ENCODE results near the gene SDHB.

The SDHB gene

DNA sequence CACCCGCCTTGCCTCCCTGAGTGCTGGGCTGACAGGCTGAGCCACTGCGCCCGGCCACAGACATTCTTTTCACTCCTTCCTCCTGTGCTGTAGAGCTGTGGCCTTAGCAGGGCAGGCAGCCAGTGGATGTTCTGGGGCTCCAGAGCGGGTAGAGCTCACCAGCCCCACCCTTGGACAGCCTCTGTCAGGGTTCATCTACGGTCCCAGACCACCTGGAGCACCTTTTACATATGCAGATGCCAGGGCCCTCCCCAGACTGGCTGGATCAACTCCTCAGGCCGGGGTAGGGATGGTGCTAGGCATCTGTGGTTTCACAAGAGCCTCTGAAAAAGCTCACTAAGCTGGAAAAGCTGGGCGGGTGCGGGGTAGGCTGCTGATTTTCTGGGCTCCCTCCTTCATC is 46.7 kb downstream of the SDHB start:
- H3K4me3 ChIP-seq (ENCODE audit: low read length in 2 of 2): no peak overlapping the region
- H3K9ac ChIP-seq (ENCODE audit: low read depth in 1 of 2, low read length in 2 of 2): no peak overlapping the region
- no peak overlapping the region for H3K27ac ChIP-seq (ENCODE audit: low read depth in 2 of 2, low read length in 2 of 2)
- H3K9me3 ChIP-seq (ENCODE audit: control insufficient read depth in 2 of 2, low read length in 2 of 2): no peaks in the 10 kb centered on the region
- H3K4me1 ChIP-seq (ENCODE audit: control insufficient read depth in 2 of 2, insufficient read depth in 2 of 2, low read length in 2 of 2): peaks cover 16 to 17% of the 10 kb centered on the region in 2 donors
- no peaks in the 10 kb centered on the region for H3K27me3 ChIP-seq (ENCODE audit: control insufficient read depth in 2 of 2, insufficient read depth in 2 of 2, low read length in 2 of 2)
- peaks cover 16 to 21% of the 10 kb centered on the region in 2 donors for H3K36me3 ChIP-seq (ENCODE audit: control insufficient read depth in 2 of 2, insufficient read depth in 2 of 2, low read length in 2 of 2)

DNA sequence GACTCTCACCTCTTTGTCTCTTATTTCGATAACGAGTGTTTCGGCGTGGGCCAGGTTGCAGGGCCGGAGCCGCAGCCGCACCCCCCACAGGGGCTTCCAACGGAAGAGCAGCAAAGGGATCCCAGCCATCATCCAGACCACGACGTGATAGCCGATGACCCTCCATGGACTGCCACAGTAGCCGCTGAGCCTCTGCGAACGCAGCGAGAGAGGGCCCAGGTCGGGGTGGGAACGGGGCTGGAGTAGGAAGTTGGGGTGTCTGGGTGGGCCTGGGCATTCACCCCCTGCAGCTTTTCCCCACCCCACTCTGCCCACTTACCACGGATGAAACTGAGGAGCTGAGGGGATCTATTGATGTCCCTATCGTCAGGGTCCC is 48.5 kb downstream of the SDHB start:
- H3K4me3 ChIP-seq (ENCODE audit: low read length in 2 of 2): no peak overlapping the region
- H3K4me1 ChIP-seq (ENCODE audit: control insufficient read depth in 2 of 2, insufficient read depth in 2 of 2, low read length in 2 of 2): peaks cover 6% of the 10 kb centered on the region in 2 donors
- H3K36me3 ChIP-seq (ENCODE audit: control insufficient read depth in 2 of 2, insufficient read depth in 2 of 2, low read length in 2 of 2): peaks cover 23 to 28% of the 10 kb centered on the region in 2 donors
- H3K9ac ChIP-seq (ENCODE audit: low read depth in 1 of 2, low read length in 2 of 2): no peak overlapping the region
- no peaks in the 10 kb centered on the region for H3K9me3 ChIP-seq (ENCODE audit: control insufficient read depth in 2 of 2, low read length in 2 of 2)
- no peak overlapping the region for H3K27ac ChIP-seq (ENCODE audit: low read depth in 2 of 2, low read length in 2 of 2)
- no peaks in the 10 kb centered on the region for H3K27me3 ChIP-seq (ENCODE audit: control insufficient read depth in 2 of 2, insufficient read depth in 2 of 2, low read length in 2 of 2)

DNA sequence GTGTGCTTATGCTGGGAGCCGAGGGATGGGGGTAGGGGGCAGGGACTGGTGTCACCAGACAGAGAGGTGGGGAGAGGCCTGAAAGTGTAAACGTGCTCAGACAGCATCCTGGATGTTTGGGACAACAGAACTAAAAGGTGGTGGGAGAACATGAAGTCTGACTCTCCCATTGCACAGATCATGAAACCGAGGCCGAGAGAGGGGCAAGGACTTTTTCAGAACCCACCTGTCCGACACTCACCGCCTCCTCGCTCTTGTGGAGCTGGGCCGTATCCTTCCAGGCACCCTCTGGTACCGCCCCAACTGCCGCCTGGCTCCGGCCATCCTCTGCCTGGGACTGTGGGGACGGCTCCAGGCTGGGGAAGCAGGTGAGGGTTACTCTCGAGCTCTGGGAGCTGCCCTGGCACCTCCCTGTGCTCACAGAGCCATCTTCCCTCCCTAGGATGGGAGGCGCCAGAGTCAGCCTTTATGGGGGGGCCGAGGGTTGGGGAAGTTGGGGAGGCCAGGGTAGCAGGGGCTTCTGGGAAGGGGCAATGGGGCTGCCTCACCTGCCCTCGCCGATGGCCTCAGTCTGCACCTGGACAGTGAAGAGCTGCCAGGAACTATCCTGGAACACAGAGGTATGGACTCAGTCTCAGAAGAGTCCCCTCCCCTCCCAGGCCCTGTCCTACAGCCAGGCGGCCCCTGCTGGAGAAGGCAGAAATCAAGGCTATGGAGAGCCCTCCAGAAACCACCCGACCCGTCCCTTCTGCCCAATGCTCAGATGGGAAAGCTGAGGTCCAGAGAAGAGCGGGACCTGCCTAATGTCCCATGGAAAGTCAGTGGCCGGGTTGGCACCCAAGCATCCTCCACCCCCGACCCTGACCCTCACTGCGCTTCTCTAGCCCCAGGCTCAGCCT is 49.1 kb downstream of the SDHB start:
- no peak overlapping the region for H3K4me3 ChIP-seq (ENCODE audit: low read length in 2 of 2)
- peaks cover 23 to 28% of the 10 kb centered on the region in 2 donors for H3K36me3 ChIP-seq (ENCODE audit: control insufficient read depth in 2 of 2, insufficient read depth in 2 of 2, low read length in 2 of 2)
- peaks cover 2% of the 10 kb centered on the region in 2 donors for H3K4me1 ChIP-seq (ENCODE audit: control insufficient read depth in 2 of 2, insufficient read depth in 2 of 2, low read length in 2 of 2)
- no peaks in the 10 kb centered on the region for H3K9me3 ChIP-seq (ENCODE audit: control insufficient read depth in 2 of 2, low read length in 2 of 2)
- H3K27ac ChIP-seq (ENCODE audit: low read depth in 2 of 2, low read length in 2 of 2): no peak overlapping the region
- no peak overlapping the region for H3K9ac ChIP-seq (ENCODE audit: low read depth in 1 of 2, low read length in 2 of 2)
- no peaks in the 10 kb centered on the region for H3K27me3 ChIP-seq (ENCODE audit: control insufficient read depth in 2 of 2, insufficient read depth in 2 of 2, low read length in 2 of 2)

DNA sequence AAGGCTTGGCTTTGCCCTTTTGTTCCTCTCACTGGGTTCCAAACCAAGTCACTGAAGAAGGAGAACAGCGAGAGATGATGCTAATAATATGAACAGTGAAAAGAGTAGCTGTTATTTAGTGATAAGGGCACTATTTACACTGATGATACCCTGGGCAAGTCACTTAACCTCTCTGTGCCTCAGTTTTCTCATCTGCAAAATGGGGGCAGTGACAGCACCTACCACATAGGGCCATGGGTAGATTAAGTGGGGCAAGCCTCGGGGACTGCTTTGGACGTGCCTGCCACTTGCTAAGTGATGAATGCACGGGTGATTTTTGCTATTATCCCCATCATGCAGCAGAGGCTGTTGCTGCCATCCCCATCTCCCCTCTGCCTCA is 51.3 kb downstream of the SDHB start:
- peaks cover 27 to 40% of the 10 kb centered on the region in 2 donors for H3K36me3 ChIP-seq (ENCODE audit: control insufficient read depth in 2 of 2, insufficient read depth in 2 of 2, low read length in 2 of 2)
- H3K4me3 ChIP-seq (ENCODE audit: low read length in 2 of 2): no peak overlapping the region
- no peak overlapping the region for H3K27ac ChIP-seq (ENCODE audit: low read depth in 2 of 2, low read length in 2 of 2)
- no peak overlapping the region for H3K9ac ChIP-seq (ENCODE audit: low read depth in 1 of 2, low read length in 2 of 2)
- no peaks in the 10 kb centered on the region for H3K9me3 ChIP-seq (ENCODE audit: control insufficient read depth in 2 of 2, low read length in 2 of 2)
- no peaks in the 10 kb centered on the region for H3K4me1 ChIP-seq (ENCODE audit: control insufficient read depth in 2 of 2, insufficient read depth in 2 of 2, low read length in 2 of 2)
- H3K27me3 ChIP-seq (ENCODE audit: control insufficient read depth in 2 of 2, insufficient read depth in 2 of 2, low read length in 2 of 2): no peaks in the 10 kb centered on the region

DNA sequence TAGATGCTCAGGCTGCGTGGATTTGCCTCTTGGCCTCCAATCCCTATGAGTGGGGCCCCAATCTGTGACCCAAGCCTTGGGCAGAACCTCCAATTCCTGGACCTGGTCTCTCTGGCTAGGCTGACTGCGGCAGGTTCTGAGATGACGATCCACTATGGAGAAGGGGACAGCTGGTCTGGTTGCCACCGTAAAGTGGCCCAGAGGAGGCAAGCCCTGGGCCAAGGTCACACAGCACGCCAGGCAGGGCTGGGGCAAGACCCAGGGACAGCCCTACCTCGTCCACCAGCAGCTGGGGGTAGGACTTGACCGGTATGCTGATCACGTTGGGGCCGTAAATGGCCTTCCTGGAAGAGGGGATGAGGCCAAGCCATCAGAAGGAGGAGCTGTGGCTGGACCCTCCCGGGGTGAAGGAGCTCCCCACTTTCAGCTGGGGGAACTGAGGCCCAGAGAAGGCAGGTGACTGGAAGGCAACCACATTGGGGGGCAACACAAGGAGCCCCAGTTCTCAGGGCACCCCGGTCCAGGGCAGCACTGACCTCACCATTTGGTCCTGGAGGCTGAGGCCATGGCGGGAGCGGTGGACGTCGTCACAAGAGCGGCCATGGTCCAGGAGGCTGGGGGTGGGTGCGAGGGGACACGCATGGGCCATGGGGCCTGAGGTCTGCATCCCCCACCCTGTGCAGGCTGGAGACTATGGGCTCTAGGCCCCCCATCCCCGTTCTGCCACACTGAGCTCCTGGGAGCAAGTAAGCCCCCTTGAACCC is 51.9 kb downstream of the SDHB start:
- Histone ChIP-seq H3K36me3 (ENCODE audit: control insufficient read depth in 2 of 2, insufficient read depth in 2 of 2, low read length in 2 of 2) (peaks cover 27 to 40% of the 10 kb centered on the region in 2 donors), H3K9me3 (ENCODE audit: control insufficient read depth in 2 of 2, low read length in 2 of 2) (no peaks in the 10 kb centered on the region), H3K27ac (ENCODE audit: low read depth in 2 of 2, low read length in 2 of 2) (no peak overlapping the region), H3K4me3 (ENCODE audit: low read length in 2 of 2) (no peak overlapping the region), H3K27me3 (ENCODE audit: control insufficient read depth in 2 of 2, insufficient read depth in 2 of 2, low read length in 2 of 2) (no peaks in the 10 kb centered on the region), H3K4me1 (ENCODE audit: control insufficient read depth in 2 of 2, insufficient read depth in 2 of 2, low read length in 2 of 2) (no peaks in the 10 kb centered on the region), H3K9ac (ENCODE audit: low read depth in 1 of 2, low read length in 2 of 2) (no peak overlapping the region)

DNA sequence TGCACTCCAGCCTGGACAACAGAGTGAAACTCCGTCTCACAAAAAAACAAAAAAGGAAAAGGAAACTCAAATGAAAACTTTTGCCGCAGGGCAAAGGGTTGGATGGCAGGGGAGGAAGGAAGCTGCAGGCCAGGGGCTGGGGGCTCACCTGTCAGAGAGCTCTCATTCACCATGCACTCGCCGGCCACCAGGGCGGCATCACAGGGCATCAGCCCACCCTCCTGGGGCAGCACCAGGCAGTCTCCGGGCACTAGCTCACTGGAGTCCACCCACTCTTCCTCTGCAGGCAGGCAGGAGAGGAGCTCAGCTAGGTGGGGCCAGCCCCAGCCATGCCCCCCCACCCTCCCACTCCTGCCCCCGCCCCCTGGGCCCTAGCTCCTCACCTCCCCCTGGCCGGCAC is 54.0 kb downstream of the SDHB start:
- Histone ChIP-seq H3K4me1 (ENCODE audit: control insufficient read depth in 2 of 2, insufficient read depth in 2 of 2, low read length in 2 of 2) (no peaks in the 10 kb centered on the region), H3K27ac (ENCODE audit: low read depth in 2 of 2, low read length in 2 of 2) (no peak overlapping the region), H3K36me3 (ENCODE audit: control insufficient read depth in 2 of 2, insufficient read depth in 2 of 2, low read length in 2 of 2) (peaks cover 30 to 39% of the 10 kb centered on the region in 2 donors), H3K4me3 (ENCODE audit: low read length in 2 of 2) (no peak overlapping the region), H3K27me3 (ENCODE audit: control insufficient read depth in 2 of 2, insufficient read depth in 2 of 2, low read length in 2 of 2) (no peaks in the 10 kb centered on the region), H3K9me3 (ENCODE audit: control insufficient read depth in 2 of 2, low read length in 2 of 2) (no peaks in the 10 kb centered on the region), H3K9ac (ENCODE audit: low read depth in 1 of 2, low read length in 2 of 2) (no peak overlapping the region)

DNA sequence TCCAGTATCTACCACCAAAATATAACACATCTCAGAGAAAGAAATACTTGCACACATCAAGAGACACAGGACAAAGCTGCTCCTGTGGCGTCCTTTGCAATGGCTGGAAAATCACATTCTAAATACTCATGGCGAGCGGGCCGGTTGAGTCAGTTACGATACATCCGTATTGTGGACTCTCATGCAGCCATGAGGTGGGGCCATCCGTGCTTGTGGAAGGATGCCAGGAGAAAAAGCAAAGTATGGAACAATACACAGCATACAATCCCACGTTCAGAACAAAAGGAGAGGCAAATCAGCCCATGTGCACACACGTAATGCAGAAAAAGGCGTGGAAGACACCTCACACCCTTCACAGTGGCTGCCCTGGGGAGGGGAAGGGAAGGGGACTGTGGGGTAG is 55.2 kb downstream of the SDHB start:
- Histone ChIP-seq H3K36me3 (ENCODE audit: control insufficient read depth in 2 of 2, insufficient read depth in 2 of 2, low read length in 2 of 2) (peaks cover 20 to 30% of the 10 kb centered on the region in 2 donors), H3K27ac (ENCODE audit: low read depth in 2 of 2, low read length in 2 of 2) (no peak overlapping the region), H3K4me3 (ENCODE audit: low read length in 2 of 2) (no peak overlapping the region)

DNA sequence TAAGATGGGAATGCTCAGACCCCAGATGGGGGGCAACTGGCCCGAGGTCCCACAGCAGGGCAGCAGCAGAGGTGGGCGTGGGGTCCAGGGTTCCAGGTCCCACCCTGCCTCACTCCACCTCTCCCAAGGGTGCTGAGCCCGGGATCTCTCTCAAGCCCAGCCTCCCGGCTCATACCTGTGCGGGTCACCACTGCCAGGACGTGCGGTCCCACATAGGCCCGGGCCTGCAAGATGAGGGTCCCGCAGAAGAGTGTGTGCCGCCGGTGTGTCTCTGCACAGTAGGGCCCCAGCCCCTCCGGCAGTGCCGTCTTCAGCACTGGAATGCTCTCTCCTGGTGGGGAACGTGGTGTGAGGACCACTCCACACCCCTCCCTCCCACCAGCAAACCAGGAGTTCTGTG is 57.0 kb downstream of the SDHB start:
- Histone ChIP-seq H3K9me3 (ENCODE audit: control insufficient read depth in 2 of 2, low read length in 2 of 2) (no peaks in the 10 kb centered on the region), H3K4me3 (ENCODE audit: low read length in 2 of 2) (no peak overlapping the region), H3K9ac (ENCODE audit: low read depth in 1 of 2, low read length in 2 of 2) (no peak overlapping the region), H3K4me1 (ENCODE audit: control insufficient read depth in 2 of 2, insufficient read depth in 2 of 2, low read length in 2 of 2) (no peaks in the 10 kb centered on the region), H3K36me3 (ENCODE audit: control insufficient read depth in 2 of 2, insufficient read depth in 2 of 2, low read length in 2 of 2) (peaks cover 11 to 21% of the 10 kb centered on the region in 2 donors), H3K27me3 (ENCODE audit: control insufficient read depth in 2 of 2, insufficient read depth in 2 of 2, low read length in 2 of 2) (no peaks in the 10 kb centered on the region), H3K27ac (ENCODE audit: low read depth in 2 of 2, low read length in 2 of 2) (no peak overlapping the region)

More for the DNA sequence above, 55.2 kb downstream of the SDHB start:
- Histone ChIP-seq H3K27me3 (ENCODE audit: control insufficient read depth in 2 of 2, insufficient read depth in 2 of 2, low read length in 2 of 2) (no peaks in the 10 kb centered on the region), H3K9me3 (ENCODE audit: control insufficient read depth in 2 of 2, low read length in 2 of 2) (no peaks in the 10 kb centered on the region), H3K4me1 (ENCODE audit: control insufficient read depth in 2 of 2, insufficient read depth in 2 of 2, low read length in 2 of 2) (no peaks in the 10 kb centered on the region), H3K9ac (ENCODE audit: low read depth in 1 of 2, low read length in 2 of 2) (no peak overlapping the region)

DNA sequence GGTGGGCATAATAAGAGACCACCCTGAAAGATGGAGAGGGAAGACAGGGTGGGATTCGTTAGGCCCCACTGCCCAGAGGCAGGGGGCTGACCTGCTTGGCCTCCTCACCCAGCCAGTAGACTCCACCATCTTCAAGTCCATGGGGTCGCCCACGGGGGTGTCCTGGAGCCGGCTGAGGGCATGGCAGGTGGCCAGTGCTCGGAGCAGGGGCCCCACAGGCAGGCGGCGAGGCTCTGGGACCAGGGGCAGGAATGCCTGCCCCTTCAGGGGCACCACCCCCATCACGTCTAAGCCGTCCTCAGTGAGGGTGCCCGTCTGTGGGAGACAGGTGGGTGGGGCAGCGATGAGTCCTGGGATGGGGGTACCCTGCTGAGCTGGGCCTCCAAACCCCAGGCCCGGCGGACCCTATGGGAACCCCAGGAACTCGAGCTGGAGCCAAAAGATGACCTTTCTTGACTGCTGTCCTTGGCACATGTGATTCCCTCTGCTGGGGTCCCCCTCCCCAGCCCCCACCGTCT is 60.3 kb downstream of the SDHB start:
- Histone ChIP-seq H3K27ac (ENCODE audit: low read depth in 2 of 2, low read length in 2 of 2) (no peak overlapping the region), H3K36me3 (ENCODE audit: control insufficient read depth in 2 of 2, insufficient read depth in 2 of 2, low read length in 2 of 2) (peaks cover 7 to 19% of the 10 kb centered on the region in 2 donors), H3K9ac (ENCODE audit: low read depth in 1 of 2, low read length in 2 of 2) (no peak overlapping the region), H3K4me1 (ENCODE audit: control insufficient read depth in 2 of 2, insufficient read depth in 2 of 2, low read length in 2 of 2) (no peaks in the 10 kb centered on the region), H3K4me3 (ENCODE audit: low read length in 2 of 2) (no peak overlapping the region), H3K27me3 (ENCODE audit: control insufficient read depth in 2 of 2, insufficient read depth in 2 of 2, low read length in 2 of 2) (no peaks in the 10 kb centered on the region), H3K9me3 (ENCODE audit: control insufficient read depth in 2 of 2, low read length in 2 of 2) (no peaks in the 10 kb centered on the region)

DNA sequence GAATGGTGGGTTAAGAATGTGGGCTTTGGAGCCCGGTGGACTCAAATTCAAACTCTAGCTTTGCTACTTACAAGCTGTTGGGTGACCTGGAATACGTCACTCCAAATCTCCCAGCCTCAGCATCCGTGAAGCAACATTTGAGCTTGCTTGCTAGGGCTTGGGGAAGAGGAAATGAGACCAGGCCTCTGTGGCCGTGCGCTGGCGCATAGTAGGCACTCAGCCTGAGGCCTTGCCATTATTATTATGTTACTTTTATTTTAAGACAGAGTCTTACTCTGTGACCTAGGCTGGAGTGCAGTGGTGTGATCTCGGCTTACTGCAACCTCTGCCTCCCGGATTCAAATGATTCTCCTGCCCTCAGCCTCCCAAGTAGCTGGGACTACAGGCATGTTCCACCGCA is 61.2 kb downstream of the SDHB start:
- no peak overlapping the region for H3K9ac ChIP-seq (ENCODE audit: low read depth in 1 of 2, low read length in 2 of 2)
- H3K27ac ChIP-seq (ENCODE audit: low read depth in 2 of 2, low read length in 2 of 2): no peak overlapping the region
- no peaks in the 10 kb centered on the region for H3K9me3 ChIP-seq (ENCODE audit: control insufficient read depth in 2 of 2, low read length in 2 of 2)
- peaks cover 12 to 16% of the 10 kb centered on the region in 2 donors for H3K36me3 ChIP-seq (ENCODE audit: control insufficient read depth in 2 of 2, insufficient read depth in 2 of 2, low read length in 2 of 2)
- no peaks in the 10 kb centered on the region for H3K4me1 ChIP-seq (ENCODE audit: control insufficient read depth in 2 of 2, insufficient read depth in 2 of 2, low read length in 2 of 2)
- no peak overlapping the region for H3K4me3 ChIP-seq (ENCODE audit: low read length in 2 of 2)
- no peaks in the 10 kb centered on the region for H3K27me3 ChIP-seq (ENCODE audit: control insufficient read depth in 2 of 2, insufficient read depth in 2 of 2, low read length in 2 of 2)
